OCI-LY1 (cell line): ENCODE data around the gene AHDC1.

Source experiments
- H2AFZ ChIP-seq: fragments of 200-600 bp; sonication (generic), shearing (Covaris generic); 2 replicates; pipeline ENCODE4 v1.6.0; 2014; ENCODE audit warnings: antibody characterized with exemption, mild to moderate bottlenecking, low read length
- H3F3A ChIP-seq: fragments of 200-600 bp; sonication (generic), shearing (Covaris generic); 2 replicates; pipeline ENCODE4 v1.6.0; 2014; ENCODE audit warnings: mild to moderate bottlenecking, antibody characterized with exemption, low read length, moderate library complexity; ENCODE audit not compliant: insufficient read depth
- H3K27ac ChIP-seq: fragments of 200-600 bp; sonication (generic); 2 replicates; pipeline ENCODE4 v1.5.1; 2014; ENCODE audit warnings: low read length, mixed run types, mild to moderate bottlenecking, low read depth; ENCODE audit not compliant: poor library complexity, severe bottlenecking
- H3K27me3 ChIP-seq: fragments of 200-600 bp; sonication (generic); 2 replicates; pipeline ENCODE4 v1.6.0; 2014; ENCODE audit warnings: antibody characterized with exemption, mild to moderate bottlenecking, low read length, moderate library complexity; ENCODE audit not compliant: insufficient read depth
- H3K36me3 ChIP-seq: fragments of 200-600 bp; sonication (generic); 2 replicates; pipeline ENCODE4 v1.6.1; 2014; ENCODE audit warnings: mild to moderate bottlenecking, antibody characterized with exemption, low read length, moderate library complexity, mixed read lengths; ENCODE audit not compliant: insufficient read depth
- H3K4me1 ChIP-seq: fragments of 200-600 bp; sonication (generic); 2 replicates; pipeline ENCODE4 v1.5.1; 2014; ENCODE audit warnings: mild to moderate bottlenecking, low read length, moderate library complexity; ENCODE audit not compliant: insufficient read depth, severe bottlenecking
- H3K4me2 ChIP-seq: fragments of 200-600 bp; sonication (generic), shearing (Covaris generic); 2 replicates; pipeline ENCODE4 v1.6.1; 2014; ENCODE audit warnings: low read length
- H3K4me3 ChIP-seq: fragments of 200-600 bp; sonication (generic); 2 replicates; pipeline ENCODE4 v1.5.1; 2014; ENCODE audit warnings: low read length, low read depth, mild to moderate bottlenecking, mixed read lengths; ENCODE audit not compliant: poor library complexity, severe bottlenecking
- H3K79me2 ChIP-seq: fragments of 200-600 bp; shearing (Covaris generic); 2 replicates; pipeline ENCODE4 v1.6.1; 2016; ENCODE audit warnings: mixed run types, low read length, mixed read lengths; ENCODE audit not compliant: insufficient read depth
- H3K9ac ChIP-seq: fragments of 200-600 bp; sonication (generic), shearing (Covaris generic); 2 replicates; pipeline ENCODE4 v1.6.1; 2014; ENCODE audit warnings: mild to moderate bottlenecking, low read length, mixed read lengths
- H3K9me2 ChIP-seq: fragments of 200-600 bp; sonication (generic), shearing (Covaris generic); 2 replicates; pipeline ENCODE4 v1.6.1; 2014; ENCODE audit warnings: low read depth, mild to moderate bottlenecking, low read length, mixed read lengths
- H3K9me3 ChIP-seq: fragments of 200-600 bp; shearing (Covaris generic); 2 replicates; pipeline ENCODE4 v1.6.1; 2014; ENCODE audit warnings: low read length, mixed read lengths
- H4K20me1 ChIP-seq: fragments of 200-600 bp; sonication (generic), shearing (Covaris generic); 2 replicates; pipeline ENCODE4 v1.6.0; 2016; ENCODE audit warnings: mild to moderate bottlenecking, low read length; ENCODE audit not compliant: insufficient read depth
- EZH2 ChIP-seq: fragments of 200-600 bp; sonication (generic), shearing (Covaris generic); IDR thresholded peaks from 2 replicates; pipeline ENCODE4 v1.8.0; 2017; ENCODE audit warnings: borderline replicate concordance, mixed run types, mild to moderate bottlenecking, antibody characterized with exemption, low read length, moderate library complexity, mixed read lengths
- TF ChIP-seq, protein P1 (sequence below): fragments of 200-600 bp; sonication (generic), shearing (Covaris generic); IDR thresholded peaks from 2 replicates; pipeline ENCODE4 v1.5.1; 2017; ENCODE audit warnings: mild to moderate bottlenecking, antibody characterized with exemption, low read length, moderate library complexity, mixed read lengths

The AHDC1 gene

GRCh38 chr1:27536767-27537166, 67.2 kb downstream of the AHDC1 start:
- Histone ChIP-seq H3K9me3 (no peaks in the 10 kb centered on the region), H3K4me1 (no peaks in the 10 kb centered on the region), H3K4me2 (no peak overlapping the region), H4K20me1 (no peaks in the 10 kb centered on the region), H3K27me3 (no peaks in the 10 kb centered on the region), H3K9ac (no peak overlapping the region), H2AFZ (no peak overlapping the region), H3K4me3 (no peak overlapping the region), H3F3A (no peaks in the 10 kb centered on the region), H3K36me3 (no peaks in the 10 kb centered on the region), H3K9me2 (no peaks in the 10 kb centered on the region), H3K79me2 (no peaks in the 10 kb centered on the region), H3K27ac (no peak overlapping the region)
- TF ChIP-seq EZH2, result no peak
- TF ChIP-seq, protein P1, sequence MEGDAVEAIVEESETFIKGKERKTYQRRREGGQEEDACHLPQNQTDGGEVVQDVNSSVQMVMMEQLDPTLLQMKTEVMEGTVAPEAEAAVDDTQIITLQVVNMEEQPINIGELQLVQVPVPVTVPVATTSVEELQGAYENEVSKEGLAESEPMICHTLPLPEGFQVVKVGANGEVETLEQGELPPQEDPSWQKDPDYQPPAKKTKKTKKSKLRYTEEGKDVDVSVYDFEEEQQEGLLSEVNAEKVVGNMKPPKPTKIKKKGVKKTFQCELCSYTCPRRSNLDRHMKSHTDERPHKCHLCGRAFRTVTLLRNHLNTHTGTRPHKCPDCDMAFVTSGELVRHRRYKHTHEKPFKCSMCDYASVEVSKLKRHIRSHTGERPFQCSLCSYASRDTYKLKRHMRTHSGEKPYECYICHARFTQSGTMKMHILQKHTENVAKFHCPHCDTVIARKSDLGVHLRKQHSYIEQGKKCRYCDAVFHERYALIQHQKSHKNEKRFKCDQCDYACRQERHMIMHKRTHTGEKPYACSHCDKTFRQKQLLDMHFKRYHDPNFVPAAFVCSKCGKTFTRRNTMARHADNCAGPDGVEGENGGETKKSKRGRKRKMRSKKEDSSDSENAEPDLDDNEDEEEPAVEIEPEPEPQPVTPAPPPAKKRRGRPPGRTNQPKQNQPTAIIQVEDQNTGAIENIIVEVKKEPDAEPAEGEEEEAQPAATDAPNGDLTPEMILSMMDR, result no peak

DNA sequence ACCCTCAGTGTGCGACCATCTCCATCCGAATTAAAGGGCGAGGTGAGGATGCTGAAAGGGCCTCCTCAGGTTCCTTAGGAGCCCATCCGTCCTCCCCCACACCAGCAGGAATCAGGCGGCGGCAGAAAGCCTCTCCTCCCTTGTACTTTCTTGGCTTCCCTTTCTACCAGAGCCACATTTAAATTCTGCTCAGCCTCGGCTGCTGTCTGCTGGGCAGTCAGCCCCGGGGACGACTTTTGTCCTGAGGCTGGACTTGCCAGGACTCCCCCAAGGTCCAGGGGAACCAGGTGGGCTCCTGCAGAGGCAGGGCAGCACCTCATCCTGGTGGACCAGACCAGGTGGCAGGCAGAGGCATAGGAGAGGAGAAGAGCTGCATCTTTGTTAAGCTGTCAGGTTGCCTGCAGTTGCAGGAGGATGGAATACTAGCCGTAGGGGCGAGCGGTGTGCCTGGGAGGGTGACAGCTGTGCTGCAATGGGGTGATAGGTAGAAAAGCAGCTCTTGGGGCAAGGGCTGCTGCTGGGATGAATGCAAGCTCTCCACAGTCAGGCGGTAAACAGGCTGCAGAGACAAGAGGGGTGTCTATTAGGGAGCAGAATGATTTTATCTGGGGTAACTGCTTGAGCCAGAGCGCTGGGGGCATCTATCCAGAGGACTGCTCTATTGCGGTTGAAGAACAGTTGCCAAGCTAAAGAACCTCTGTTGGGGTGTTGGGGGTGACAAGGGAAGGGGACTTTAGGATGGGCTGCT, 67.8 kb downstream of the AHDC1 start:
- Histone ChIP-seq H3K4me2 (no peak overlapping the region), H3K4me3 (no peak overlapping the region), H4K20me1 (no peaks in the 10 kb centered on the region), H3F3A (no peaks in the 10 kb centered on the region), H3K36me3 (no peaks in the 10 kb centered on the region), H3K27me3 (no peaks in the 10 kb centered on the region), H3K9me3 (no peaks in the 10 kb centered on the region), H3K4me1 (no peaks in the 10 kb centered on the region), H3K9me2 (no peaks in the 10 kb centered on the region), H3K9ac (no peak overlapping the region), H3K27ac (no peak overlapping the region), H2AFZ (no peak overlapping the region), H3K79me2 (no peaks in the 10 kb centered on the region)
- TF ChIP-seq, protein P1, result no peak
- no peak for TF ChIP-seq EZH2

GRCh38 chr1:27535386-27535785, 68.6 kb downstream of the AHDC1 start:
- no peaks in the 10 kb centered on the region for H3K9me3 ChIP-seq
- no peaks in the 10 kb centered on the region for H3F3A ChIP-seq
- H3K4me1 ChIP-seq, result no peaks in the 10 kb centered on the region
- no peak overlapping the region for H3K9ac ChIP-seq
- no peak overlapping the region for H2AFZ ChIP-seq
- H3K27ac ChIP-seq, result no peak overlapping the region
- no peaks in the 10 kb centered on the region for H3K9me2 ChIP-seq
- H3K36me3 ChIP-seq, result no peaks in the 10 kb centered on the region
- no peaks in the 10 kb centered on the region for H3K27me3 ChIP-seq
- H3K79me2 ChIP-seq, result no peaks in the 10 kb centered on the region
- TF ChIP-seq, protein P1, result no peak
- TF ChIP-seq EZH2, result no peak
- no peaks in the 10 kb centered on the region for H4K20me1 ChIP-seq
- no peak overlapping the region for H3K4me3 ChIP-seq
- H3K4me2 ChIP-seq, result no peak overlapping the region
